ENCODE data around the gene ESM1. TPM values are rescaled to one million over a fixed set of nuclear protein-coding genes. Genes with fewer than 3 reads are reported as not detected.
"Not testable (repeated sequence)": the region's sequence is repeated elsewhere in the genome, so short reads cannot be mapped to it uniquely, and the experiment has no call there.

ESM1 gene
- total and polyA plus RNA-seq, 8 donors: 1.8 to 9.5 (median 5.4) TPM

GRCh38 chr5:55030220-55030619 is 44.8 kb upstream of the ESM1 start:
- Histone ChIP-seq H3K36me3 (no peaks in the 10 kb centered on the region), H3K9me3 (no peaks in the 10 kb centered on the region), H3K27me3 (no peaks in the 10 kb centered on the region), H3K4me1 (no peaks in the 10 kb centered on the region), H3K27ac (no peak overlapping the region), H3K4me3 (no peak overlapping the region)
- no peak for TF ChIP-seq CTCF (IDR thresholded peaks at IDR 0.05)
- DNase-seq (no peak), ATAC-seq (no peak)
- intact Hi-C loops (cut with DNase I): no loop called here

- intact Hi-C loops (cut with DNase I): no loop called here
- DNase-seq (no peak), ATAC-seq (no peak)
- H3K27ac ChIP-seq: no peak overlapping the region
- no peaks in the 10 kb centered on the region for H3K27me3 ChIP-seq
- no peak overlapping the region for H3K4me3 ChIP-seq
- no peaks in the 10 kb centered on the region for H3K36me3 ChIP-seq
- no peaks in the 10 kb centered on the region for H3K9me3 ChIP-seq
- TF ChIP-seq CTCF (IDR thresholded peaks at IDR 0.05): no peak
- H3K4me1 ChIP-seq: no peaks in the 10 kb centered on the region
These were observed 42.2 kb upstream of the ESM1 start for GRCh38 chr5:55027595-55027994.

GRCh38 chr5:55022450-55022849 is 37.1 kb upstream of the ESM1 start:
- Histone ChIP-seq H3K9me3 (no peaks in the 10 kb centered on the region), H3K36me3 (no peaks in the 10 kb centered on the region), H3K27ac (no peak overlapping the region), H3K4me1 (no peaks in the 10 kb centered on the region), H3K4me3 (no peak overlapping the region), H3K27me3 (no peaks in the 10 kb centered on the region)
- intact Hi-C loops (cut with DNase I): no loop called here
- DNase-seq: no peak
- TF ChIP-seq CTCF (IDR thresholded peaks at IDR 0.05): no peak
- no peak for ATAC-seq

- H3K27me3 ChIP-seq: no peaks in the 10 kb centered on the region
- H3K4me1 ChIP-seq: no peaks in the 10 kb centered on the region
- no peak for ATAC-seq
- no peaks in the 10 kb centered on the region for H3K9me3 ChIP-seq
- H3K27ac ChIP-seq: no peak overlapping the region
- TF ChIP-seq CTCF (IDR thresholded peaks at IDR 0.05): no peak
- H3K4me3 ChIP-seq: no peak overlapping the region
- intact Hi-C loops (cut with DNase I): no loop called here
- no peak for DNase-seq
- no peaks in the 10 kb centered on the region for H3K36me3 ChIP-seq
These were observed 36.4 kb upstream of the ESM1 start for GRCh38 chr5:55021821-55022220.

GRCh38 chr5:55021410-55021809 is 36.0 kb upstream of the ESM1 start:
- H3K4me3 ChIP-seq: no peak overlapping the region
- H3K27ac ChIP-seq: no peak overlapping the region
- no peaks in the 10 kb centered on the region for H3K27me3 ChIP-seq
- DNase-seq (no peak), ATAC-seq (no peak)
- H3K36me3 ChIP-seq: no peaks in the 10 kb centered on the region
- intact Hi-C loops (cut with DNase I): no loop called here
- H3K4me1 ChIP-seq: no peaks in the 10 kb centered on the region
- no peaks in the 10 kb centered on the region for H3K9me3 ChIP-seq
- no peak for TF ChIP-seq CTCF (IDR thresholded peaks at IDR 0.05)

GRCh38 chr5:55010149-55010548 is 24.8 kb upstream of the ESM1 start:
- H3K4me3 ChIP-seq; H3K4me1 ChIP-seq; ATAC-seq; H3K27ac ChIP-seq; DNase-seq; intact Hi-C loops (cut with DNase I); H3K27me3 ChIP-seq; H3K36me3 ChIP-seq: not testable (repeated sequence)
- H3K9me3 ChIP-seq: peaks cover 0 to 24% of the 10 kb centered on the region in 2 donors
